Hepatocyte (in vitro differentiated cells): Measurements from ENCODE around the gene TSPAN3.

Experiments used
- CTCF ChIP-seq: fragments of 200-600 bp; sonication (generic); IDR thresholded peaks from 2 replicates; pipeline ENCODE4 v1.5.1; 2016; ENCODE audit warnings: antibody characterized with exemption, mild to moderate bottlenecking; ENCODE audit not compliant: poor library complexity
- EZH2 ChIP-seq: fragments of 200-600 bp; sonication (generic); IDR thresholded peaks from 2 replicates; pipeline ENCODE4 v1.6.1; 2016; ENCODE audit warnings: antibody characterized with exemption, mild to moderate bottlenecking, borderline replicate concordance

- TF ChIP-seq CTCF (no peak), EZH2 (no peak)
These were observed 25.2 kb upstream of the TSPAN3 start for GRCh38 chr15:77096138-77096537.
